Activated CD4-positive, alpha-beta T cell treated with anti-CD3 and anti-CD28 coated beads, Interleukin-2, amount 50 U/mL, for 1 hour (primary cell): Measurements from ENCODE around the gene OR2C3.
A peak's percentile ranks its signal among the peaks of the same experiment; 100 is the strongest.
"Not testable (repeated sequence)": the region's sequence is repeated elsewhere in the genome, so short reads cannot be mapped to it uniquely, and the experiment has no call there.

Source experiments
- DNase-seq: peaks from one replicate; pipeline ENCODE4 v3.0.0-alpha.2; 2020

The OR2C3 gene

GRCh38 chr1:247517795-247518612 lies 18.2 kb downstream of the OR2C3 start:
- DNase-seq: no peak

- no peak for DNase-seq
These were observed 29.4 kb downstream of the OR2C3 start for GRCh38 chr1:247506831-247507230.

GRCh38 chr1:247500865-247501264 lies 35.4 kb downstream of the OR2C3 start:
- no peak for DNase-seq

- DNase-seq: no peak
These were observed 39.5 kb downstream of the OR2C3 start for GRCh38 chr1:247496581-247497285.

GRCh38 chr1:247494767-247495166 lies 41.5 kb downstream of the OR2C3 start:
- DNase-seq: no peak

- DNase-seq: no peak
These were observed 43.1 kb downstream of the OR2C3 start for GRCh38 chr1:247493106-247493505.

GRCh38 chr1:247491328-247491727 lies 44.9 kb downstream of the OR2C3 start:
- DNase-seq: no peak

- peak; percentile 15 for DNase-seq
These were observed 49.2 kb downstream of the OR2C3 start for GRCh38 chr1:247487057-247487456.

GRCh38 chr1:247482747-247483146 lies 53.5 kb downstream of the OR2C3 start:
- no peak for DNase-seq

- not testable (repeated sequence) for DNase-seq
These were observed 59.7 kb downstream of the OR2C3 start for GRCh38 chr1:247476328-247477058.

- no peak for DNase-seq
These were observed 60.4 kb downstream of the OR2C3 start for GRCh38 chr1:247475793-247476192.
